Measurements from ENCODE around the gene NPRL2. TPM values are rescaled to one million over a fixed set of nuclear protein-coding genes. Genes with fewer than 3 reads are reported as not detected.
A peak's percentile ranks its signal among the peaks of the same experiment; 100 is the strongest.

The NPRL2 gene
- total RNA-seq, 1 experiment from 2014 or later: 21.0 TPM

DNA sequence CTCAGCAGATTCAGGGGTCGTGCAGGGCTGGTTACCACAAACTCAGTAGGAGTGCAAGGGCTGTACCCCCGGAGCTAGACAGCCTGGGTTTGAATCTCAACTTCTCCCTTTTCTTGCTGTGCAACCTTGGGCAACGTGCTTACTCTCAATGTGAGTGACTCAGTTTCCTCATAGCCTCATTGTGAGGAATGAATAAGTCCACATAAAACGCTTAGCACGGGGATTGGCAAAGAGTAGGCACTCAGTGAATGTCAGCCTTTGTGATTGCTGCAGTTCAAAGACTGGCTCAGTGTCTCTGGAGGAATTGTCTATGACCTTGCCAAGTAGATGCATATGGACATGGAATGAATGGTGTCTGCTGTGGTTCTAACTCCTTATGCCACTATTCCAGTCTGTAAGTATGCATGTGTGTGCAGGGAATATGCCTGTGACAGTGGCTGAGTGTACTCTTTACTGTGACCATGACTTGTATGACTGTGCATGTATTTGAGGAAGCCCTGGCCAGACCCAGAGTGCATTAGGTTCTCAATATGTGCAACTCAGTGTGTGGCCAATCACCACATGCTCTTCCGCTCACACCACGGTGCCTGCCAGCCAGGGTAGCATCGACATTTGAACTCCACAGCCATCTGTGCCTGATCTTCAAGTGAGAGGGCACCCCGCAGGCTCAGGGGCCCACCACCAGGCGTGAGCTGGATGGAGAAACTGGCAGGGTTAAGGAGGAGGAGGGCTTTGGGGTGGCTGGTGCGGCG, 50.5 kb downstream of the NPRL2 start:
- CTCF ChIA-PET: interaction anchor here (0.8 to 1.6 kb wide), 6 partner anchors 17 to 74 kb away, joined by 3 to 6 read pairs (median 4); no protein-coding TSS in a partner anchor
- intact Hi-C loops (cut with micrococcal nuclease; ENCODE audit: unreplicated experiment): no loop called here
- H3K4me1 Mint-ChIP-seq (ENCODE audit: low read depth, unreplicated experiment): peaks cover 24% of the 10 kb centered on the region
- H3K36me3 Mint-ChIP-seq (ENCODE audit: insufficient read depth, unreplicated experiment): peaks cover 28% of the 10 kb centered on the region
- TF ChIP-seq, protein P1, sequence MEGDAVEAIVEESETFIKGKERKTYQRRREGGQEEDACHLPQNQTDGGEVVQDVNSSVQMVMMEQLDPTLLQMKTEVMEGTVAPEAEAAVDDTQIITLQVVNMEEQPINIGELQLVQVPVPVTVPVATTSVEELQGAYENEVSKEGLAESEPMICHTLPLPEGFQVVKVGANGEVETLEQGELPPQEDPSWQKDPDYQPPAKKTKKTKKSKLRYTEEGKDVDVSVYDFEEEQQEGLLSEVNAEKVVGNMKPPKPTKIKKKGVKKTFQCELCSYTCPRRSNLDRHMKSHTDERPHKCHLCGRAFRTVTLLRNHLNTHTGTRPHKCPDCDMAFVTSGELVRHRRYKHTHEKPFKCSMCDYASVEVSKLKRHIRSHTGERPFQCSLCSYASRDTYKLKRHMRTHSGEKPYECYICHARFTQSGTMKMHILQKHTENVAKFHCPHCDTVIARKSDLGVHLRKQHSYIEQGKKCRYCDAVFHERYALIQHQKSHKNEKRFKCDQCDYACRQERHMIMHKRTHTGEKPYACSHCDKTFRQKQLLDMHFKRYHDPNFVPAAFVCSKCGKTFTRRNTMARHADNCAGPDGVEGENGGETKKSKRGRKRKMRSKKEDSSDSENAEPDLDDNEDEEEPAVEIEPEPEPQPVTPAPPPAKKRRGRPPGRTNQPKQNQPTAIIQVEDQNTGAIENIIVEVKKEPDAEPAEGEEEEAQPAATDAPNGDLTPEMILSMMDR (IDR thresholded peaks at IDR 0.05; ENCODE audit: unreplicated experiment): no peak
- DNase-seq: no peak
- TSS peak; percentile 96 for BruUV-seq (replicated peaks)
- H3K27me3 Mint-ChIP-seq (ENCODE audit: unreplicated experiment): no peaks in the 10 kb centered on the region
- peak overlapping the region; percentile 85 for H3K27ac Mint-ChIP-seq (ENCODE audit: unreplicated experiment)
- no peaks in the 10 kb centered on the region for H3K9me3 Mint-ChIP-seq (ENCODE audit: low read depth, unreplicated experiment)
- peak overlapping the region; percentile 96 for H3K4me3 Mint-ChIP-seq (ENCODE audit: low read depth, unreplicated experiment)

DNA sequence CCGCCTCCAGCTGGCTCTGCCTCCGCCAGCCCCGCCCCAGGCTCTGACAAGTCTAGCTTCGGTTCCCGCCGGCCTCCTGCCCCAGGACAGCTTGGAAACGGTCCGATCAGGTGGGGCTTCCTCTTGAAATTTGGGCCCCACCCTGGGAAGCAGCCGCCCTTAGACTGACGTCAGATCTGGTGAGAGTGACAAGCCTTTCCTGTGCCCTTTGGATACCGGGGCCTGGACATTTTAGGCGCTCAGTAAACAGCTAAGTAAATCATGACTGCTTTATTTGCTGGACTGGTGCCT, 51.0 kb downstream of the NPRL2 start:
- intact Hi-C loops (cut with micrococcal nuclease; ENCODE audit: unreplicated experiment): no loop called here
- Mint-ChIP-seq H3K36me3 (ENCODE audit: insufficient read depth, unreplicated experiment) (peaks cover 28% of the 10 kb centered on the region), H3K27me3 (ENCODE audit: unreplicated experiment) (no peaks in the 10 kb centered on the region), H3K4me3 (ENCODE audit: low read depth, unreplicated experiment) (peak overlapping the region; percentile 96), H3K4me1 (ENCODE audit: low read depth, unreplicated experiment) (peaks cover 24% of the 10 kb centered on the region), H3K9me3 (ENCODE audit: low read depth, unreplicated experiment) (no peaks in the 10 kb centered on the region), H3K27ac (ENCODE audit: unreplicated experiment) (peak overlapping the region; percentile 85)
- DNase-seq: no peak
- TF ChIP-seq, protein P1 (IDR thresholded peaks at IDR 0.05; ENCODE audit: unreplicated experiment): no peak
- CTCF ChIA-PET: interaction anchor here (0.8 to 1.6 kb wide), 6 partner anchors 17 to 73 kb away, joined by 3 to 6 read pairs (median 4); no protein-coding TSS in a partner anchor
- no TSS peak for BruUV-seq (replicated peaks)

DNA sequence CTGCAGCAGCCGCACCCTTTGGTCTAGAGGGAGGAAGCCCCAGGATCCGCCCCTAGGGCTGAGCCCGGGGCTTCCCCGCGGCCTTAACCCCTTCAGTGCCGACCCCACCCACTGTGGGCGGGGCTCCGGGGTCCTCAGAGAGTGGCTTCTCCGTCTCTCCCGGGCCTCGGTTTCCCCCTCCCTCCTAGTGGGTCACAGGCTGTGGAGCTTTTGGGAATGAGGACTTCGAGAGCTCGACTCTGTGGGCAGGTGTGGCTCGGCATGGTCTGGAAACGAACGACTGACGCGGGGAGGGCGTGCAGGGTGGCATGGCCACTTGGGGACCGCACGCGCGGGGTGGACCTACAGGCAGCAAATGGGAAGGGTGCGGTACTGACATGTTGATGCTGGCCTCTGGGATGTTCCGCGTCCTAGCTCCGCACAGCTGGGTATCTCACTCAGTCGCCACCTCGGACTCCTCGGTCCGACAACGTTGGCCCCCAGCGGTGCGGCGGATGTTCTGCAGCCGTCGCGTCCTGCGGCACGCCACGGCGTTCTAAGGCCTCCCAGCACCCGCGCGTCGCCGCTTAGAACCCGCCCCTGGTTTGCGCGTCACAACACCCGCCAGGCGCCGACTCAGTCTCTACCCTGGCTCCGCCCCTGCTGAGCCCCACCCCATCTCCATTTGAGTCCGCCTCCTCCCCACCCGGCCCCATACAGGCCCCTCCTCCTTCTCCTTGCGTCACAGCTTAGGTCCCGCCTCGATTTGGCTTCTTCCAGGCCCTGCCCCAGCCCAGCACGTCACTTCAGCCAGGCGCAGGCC, 51.5 kb downstream of the NPRL2 start, which contains the start of the genes HYAL3 and NAA80:
HYAL3 (minus strand) TSS at position 570 of the 802 bp plus-strand sequence. CDS start 3,803 bp downstream, outside the sequence.
NAA80 (minus strand) TSS at position 570 of the 802 bp plus-strand sequence. CDS start 1,942 bp downstream, outside the sequence.
- DNase-seq: peak; percentile 99
- H3K36me3 Mint-ChIP-seq (ENCODE audit: insufficient read depth, unreplicated experiment): peaks cover 28% of the 10 kb centered on the region
- peak within 1 kb of the TSS; percentile 96 for H3K4me3 Mint-ChIP-seq (ENCODE audit: low read depth, unreplicated experiment)
- CTCF ChIA-PET: interaction anchor here (0.6 to 1.6 kb wide), 7 partner anchors 18 to 72 kb away, joined by 3 to 7 read pairs (median 5); no protein-coding TSS in a partner anchor
- peaks cover 24% of the 10 kb centered on the region for H3K4me1 Mint-ChIP-seq (ENCODE audit: low read depth, unreplicated experiment)
- BruUV-seq (replicated peaks): TSS peak; percentile 38
- no peaks in the 10 kb centered on the region for H3K9me3 Mint-ChIP-seq (ENCODE audit: low read depth, unreplicated experiment)
- no peaks in the 10 kb centered on the region for H3K27me3 Mint-ChIP-seq (ENCODE audit: unreplicated experiment)
- H3K27ac Mint-ChIP-seq (ENCODE audit: unreplicated experiment): peak within 1 kb of the TSS; percentile 85
- intact Hi-C loops (cut with micrococcal nuclease; ENCODE audit: unreplicated experiment): no loop called here
- TF ChIP-seq, protein P1 (IDR thresholded peaks at IDR 0.05; ENCODE audit: unreplicated experiment): peak; percentile 46

DNA sequence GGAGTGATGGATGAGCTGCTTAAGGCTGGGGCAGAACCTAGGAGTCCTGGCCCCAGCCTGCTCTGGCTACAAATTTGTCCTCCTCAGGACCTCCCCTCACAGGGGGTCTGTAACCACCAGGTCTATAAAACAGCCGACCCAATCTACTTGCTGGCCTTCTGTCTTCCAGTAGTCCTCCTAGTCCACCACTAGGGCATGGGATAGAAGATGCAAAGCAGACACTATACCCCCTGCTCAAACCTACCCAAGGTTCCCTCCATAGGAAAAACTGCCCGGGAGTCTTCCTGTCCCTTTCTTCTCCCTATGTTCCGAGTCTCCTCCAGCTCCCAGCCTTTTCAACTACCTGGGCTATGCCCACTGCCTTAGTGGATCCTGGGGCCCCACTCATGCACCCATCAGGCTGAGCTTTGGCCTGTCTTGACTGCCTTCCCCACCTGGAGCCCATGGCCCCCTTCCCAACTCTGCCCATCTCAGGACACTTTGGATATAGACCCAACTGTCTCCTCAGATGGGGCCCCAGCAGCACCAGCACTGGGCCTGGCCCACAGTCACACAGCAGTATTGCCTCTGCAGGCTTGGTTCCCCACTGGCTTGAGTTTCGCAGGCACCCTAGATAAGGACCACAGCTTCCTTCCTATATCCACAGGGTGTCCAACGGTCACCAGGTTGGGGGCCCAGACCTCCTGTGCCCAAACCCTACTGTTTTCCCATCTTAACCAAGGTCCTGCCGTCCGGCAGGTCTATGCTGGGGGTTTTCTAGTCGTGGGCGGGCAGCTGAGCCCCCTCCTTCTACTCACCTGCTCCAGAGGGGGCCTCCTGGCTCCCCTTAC, 52.5 kb downstream of the NPRL2 start:
- CTCF ChIA-PET: no interaction called here
- peaks cover 25% of the 10 kb centered on the region for H3K4me1 Mint-ChIP-seq (ENCODE audit: low read depth, unreplicated experiment)
- peaks cover 28% of the 10 kb centered on the region for H3K36me3 Mint-ChIP-seq (ENCODE audit: insufficient read depth, unreplicated experiment)
- intact Hi-C loops (cut with micrococcal nuclease; ENCODE audit: unreplicated experiment): no loop called here
- peak overlapping the region; percentile 85 for H3K27ac Mint-ChIP-seq (ENCODE audit: unreplicated experiment)
- no peaks in the 10 kb centered on the region for H3K27me3 Mint-ChIP-seq (ENCODE audit: unreplicated experiment)
- H3K4me3 Mint-ChIP-seq (ENCODE audit: low read depth, unreplicated experiment): peak overlapping the region; percentile 96
- TF ChIP-seq, protein P1 (IDR thresholded peaks at IDR 0.05; ENCODE audit: unreplicated experiment): no peak
- DNase-seq: no peak
- BruUV-seq (replicated peaks): no TSS peak
- H3K9me3 Mint-ChIP-seq (ENCODE audit: low read depth, unreplicated experiment): no peaks in the 10 kb centered on the region
